D721Med (cell line): ENCODE data around the gene TMEM123.
A peak's percentile ranks its signal among the peaks of the same experiment; 100 is the strongest.

Experiments used
- DNase-seq: peaks from one replicate; pipeline ENCODE4 v3.0.0; 2011; ENCODE audit warnings: low spot score; ENCODE audit not compliant: insufficient read length
- FAIRE-seq: peaks from 2 replicates; lab custom pipeline; 2011; peaks lifted over from hg19 to GRCh38; lab: Jason Lieb, UNC
- CTCF ChIP-seq: IDR thresholded peaks from 2 replicates; pipeline ENCODE4 v1.5.1; 2012; ENCODE audit warnings: mild to moderate bottlenecking, control low read depth; ENCODE audit not compliant: insufficient read depth; ENCODE audit errors: missing control alignments

TMEM123 gene

GRCh38 chr11:102386136-102386734 is 66.3 kb downstream of the TMEM123 start:
- FAIRE-seq (no peak), DNase-seq (no peak)
- TF ChIP-seq CTCF, result no peak

DNA sequence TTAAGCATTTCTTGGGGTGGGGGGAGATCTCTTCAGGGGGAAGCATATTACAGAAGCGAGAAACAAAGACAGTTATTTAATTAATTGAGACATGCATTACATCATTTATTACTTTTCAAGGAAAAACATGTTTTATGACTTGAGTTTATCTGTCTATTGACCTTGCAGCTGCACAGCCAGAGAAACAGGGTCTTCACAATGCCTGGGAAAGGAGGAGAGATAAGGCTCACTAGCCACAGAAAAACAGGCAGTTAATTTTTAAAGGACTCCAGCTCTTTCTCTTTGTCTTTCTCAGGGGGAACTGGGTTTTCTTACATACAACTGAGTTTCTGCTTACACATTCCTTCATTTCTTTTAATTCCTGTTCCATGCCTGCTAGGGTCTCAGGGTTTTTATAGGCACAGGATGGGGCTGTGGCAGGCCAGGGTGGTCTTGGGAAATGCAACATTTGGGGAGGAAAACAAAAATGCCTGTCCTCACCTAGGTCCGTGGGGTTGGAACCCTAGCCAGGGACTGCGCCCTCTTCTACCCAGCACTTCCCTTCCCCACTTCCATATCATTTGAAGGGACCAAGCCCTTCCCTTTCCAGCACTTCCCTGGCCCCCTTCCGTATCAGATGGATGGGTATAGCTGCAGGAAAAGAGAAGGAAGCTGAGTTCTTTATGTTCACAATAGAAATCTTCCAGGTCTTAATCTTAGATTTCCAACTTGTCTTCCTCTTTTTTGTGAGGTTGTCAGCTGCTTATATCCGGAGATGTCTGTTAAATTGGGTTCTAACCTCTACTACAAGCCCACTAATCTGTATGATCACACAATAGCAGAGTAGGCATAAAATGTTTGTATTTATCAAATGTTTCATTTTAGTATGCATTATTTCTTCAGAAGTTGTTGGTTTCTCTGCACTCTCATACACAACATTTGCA is 67.2 kb downstream of the TMEM123 start:
- no peak for TF ChIP-seq CTCF
- DNase-seq (no peak), FAIRE-seq (peak; percentile 16)

DNA sequence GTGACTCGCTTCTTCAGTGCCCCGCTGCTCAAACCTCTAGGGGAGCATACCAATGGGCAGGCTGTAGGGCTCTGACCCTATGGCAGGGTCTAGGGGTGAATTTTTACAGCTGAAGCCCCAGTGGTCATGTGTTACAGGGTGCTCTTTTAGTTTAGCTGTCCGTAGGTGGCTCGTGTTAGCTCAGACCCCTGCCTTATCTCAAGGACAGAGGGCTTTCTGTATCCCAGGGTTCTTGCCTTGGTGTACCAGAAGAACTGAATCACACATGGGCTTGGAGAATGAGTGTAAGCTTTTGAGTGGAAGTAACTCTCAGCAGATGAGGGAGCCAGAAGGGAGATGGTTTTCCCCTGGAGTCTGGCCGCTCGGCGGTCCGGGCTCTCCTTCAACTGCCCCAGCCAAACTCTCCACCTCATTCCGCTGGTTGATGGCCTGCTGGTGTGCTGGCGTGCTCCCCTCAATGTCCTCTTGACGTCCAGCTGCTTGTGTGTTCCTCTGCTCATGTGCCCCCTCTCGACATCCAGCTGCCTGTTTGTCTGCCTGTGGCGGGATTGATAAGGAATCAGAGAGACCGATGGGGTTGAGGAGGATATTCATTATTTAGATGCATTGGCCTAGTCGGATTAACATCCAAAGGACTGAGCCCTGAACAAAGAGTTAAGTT is 68.0 kb downstream of the TMEM123 start:
- DNase-seq (no peak), FAIRE-seq (no peak)
- TF ChIP-seq CTCF, result no peak

GRCh38 chr11:102383839-102384238 is 68.7 kb downstream of the TMEM123 start:
- FAIRE-seq, result no peak
- no peak for TF ChIP-seq CTCF
- DNase-seq, result no peak

DNA sequence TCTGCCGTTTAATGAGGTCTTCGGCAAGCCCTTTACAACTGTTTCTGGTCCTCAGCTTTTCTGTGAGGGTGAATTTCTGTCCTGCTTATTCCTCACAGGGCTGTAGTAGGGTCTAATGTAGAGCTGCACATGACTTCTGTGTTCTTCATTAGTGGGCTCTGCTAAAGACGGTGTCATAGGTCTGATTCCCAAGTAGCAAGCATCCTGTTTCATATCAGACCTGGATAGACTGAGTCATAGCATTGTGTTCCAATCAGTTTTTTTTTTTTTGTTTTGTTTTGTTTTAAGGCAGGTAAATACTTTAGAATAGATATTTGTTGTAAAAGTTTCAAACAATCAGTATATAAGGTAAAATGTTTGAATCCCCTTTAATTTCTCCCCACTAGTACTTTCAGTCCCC is 70.2 kb downstream of the TMEM123 start:
- TF ChIP-seq CTCF, result no peak
- DNase-seq (no peak), FAIRE-seq (no peak)

DNA sequence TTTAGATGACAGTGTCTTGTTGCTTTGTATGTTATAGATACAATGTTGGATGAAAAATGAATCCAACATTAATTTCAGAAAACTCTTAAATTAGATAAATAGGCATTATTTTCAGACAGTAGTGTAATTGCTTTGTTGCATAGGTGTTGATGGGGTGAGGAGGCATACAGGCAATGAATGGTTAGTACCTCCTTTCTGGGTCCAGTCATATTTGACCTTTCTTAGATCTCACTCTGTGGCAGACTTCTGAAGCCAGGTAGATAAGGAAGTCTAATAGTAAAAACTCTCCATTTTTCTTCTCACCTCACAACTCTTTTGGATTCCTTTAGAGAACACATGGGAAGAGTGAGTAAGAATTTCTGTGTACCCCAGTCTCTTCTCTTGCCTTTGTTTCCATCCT is 73.7 kb downstream of the TMEM123 start:
- TF ChIP-seq CTCF, result no peak
- FAIRE-seq (no peak), DNase-seq (no peak)

- DNase-seq, result no peak
- no peak for FAIRE-seq
- TF ChIP-seq CTCF, result no peak
These were observed 74.7 kb downstream of the TMEM123 start for GRCh38 chr11:102377891-102378290.
